ENCODE measurements around the gene FSTL4. TPM values are rescaled to one million over a fixed set of nuclear protein-coding genes. Genes with fewer than 3 reads are reported as not detected.

FSTL4 gene
- total RNA-seq, 1 experiment from 2014 or later, result not detected

DNA sequence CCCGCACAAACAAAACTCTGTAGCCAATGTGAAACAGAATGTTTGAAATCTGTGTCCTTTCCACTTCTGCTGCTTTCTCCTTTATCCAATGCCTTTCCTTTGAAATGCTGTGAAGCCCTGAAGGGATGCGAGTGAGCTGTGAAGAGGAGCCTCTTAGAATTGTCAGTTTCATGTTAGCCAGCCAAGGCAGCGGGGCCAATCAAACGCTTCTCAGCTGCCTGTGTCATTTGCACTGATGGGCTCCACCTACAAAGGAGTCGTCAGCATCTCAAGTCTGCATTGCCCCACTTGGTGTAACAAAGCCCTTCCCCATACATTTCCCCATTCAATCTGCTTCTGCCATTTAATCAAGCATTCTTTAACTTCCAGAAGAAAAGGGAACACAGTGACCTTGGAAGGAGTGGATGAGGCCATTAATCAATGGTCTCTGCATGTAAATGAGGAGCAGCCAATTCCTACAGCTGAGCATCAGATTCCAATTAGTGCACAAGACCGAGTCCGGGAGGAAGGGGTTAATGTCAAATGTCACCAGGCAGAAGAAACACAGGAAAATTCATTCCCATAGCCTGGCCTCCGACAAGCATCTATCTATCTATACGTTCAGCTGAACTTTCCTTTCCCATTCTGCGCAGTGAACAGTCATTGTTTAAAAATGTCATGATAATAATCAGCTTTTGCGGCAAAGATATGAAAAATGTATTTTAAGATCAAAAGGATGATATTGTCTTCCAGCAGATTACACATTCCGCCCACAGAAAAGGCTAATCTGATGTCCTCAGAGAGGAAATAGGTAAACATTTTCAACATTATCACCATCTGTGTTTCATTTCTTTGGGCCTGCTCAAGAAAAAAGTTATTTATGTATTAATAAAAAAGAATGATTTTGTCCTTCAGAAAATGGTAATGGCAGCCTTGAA is 154.6 kb downstream of the FSTL4 start:
- CTCF ChIA-PET, result interaction anchor here (0.6 kb wide), 1 partner anchor 9 kb away, joined by 3 read pairs; no protein-coding TSS in a partner anchor
- DNase-seq, result no peak
- peaks cover 77% of the 10 kb centered on the region for H3K27me3 Mint-ChIP-seq (ENCODE audit: unreplicated experiment)

DNA sequence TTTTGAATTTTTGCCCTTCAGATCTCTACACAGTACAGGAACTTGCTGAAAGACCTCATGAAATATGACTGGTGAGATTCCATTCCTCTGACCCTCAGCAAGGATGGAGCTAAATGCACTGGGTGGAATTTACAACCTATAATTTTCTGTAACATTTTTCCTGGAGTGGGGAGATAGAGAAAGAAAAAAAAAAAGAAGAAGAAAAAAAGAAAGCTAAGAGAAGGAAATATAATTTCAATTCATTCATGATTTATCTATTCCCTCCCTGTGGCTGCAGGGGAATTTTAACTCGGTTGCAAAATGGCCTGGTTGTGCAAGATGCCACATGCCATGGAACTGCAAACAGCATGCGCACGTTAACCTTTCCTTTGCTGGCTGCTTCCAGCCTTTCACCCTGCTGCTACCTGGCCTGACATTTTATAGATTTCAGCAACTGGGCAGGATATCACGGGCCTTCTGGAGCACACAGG is 155.4 kb downstream of the FSTL4 start:
- Mint-ChIP-seq H3K9me3 (ENCODE audit: low read depth, unreplicated experiment) (no peaks in the 10 kb centered on the region), H3K4me3 (ENCODE audit: low read depth, unreplicated experiment) (no peak overlapping the region), H3K27ac (ENCODE audit: unreplicated experiment) (no peak overlapping the region), H3K4me1 (ENCODE audit: low read depth, unreplicated experiment) (no peaks in the 10 kb centered on the region), H3K27me3 (ENCODE audit: unreplicated experiment) (peaks cover 77% of the 10 kb centered on the region), H3K36me3 (ENCODE audit: insufficient read depth, unreplicated experiment) (no peaks in the 10 kb centered on the region)
- CTCF ChIA-PET, result no interaction called here
- intact Hi-C loops (cut with micrococcal nuclease; ENCODE audit: unreplicated experiment), result no loop called here
- TF ChIP-seq, protein P1, sequence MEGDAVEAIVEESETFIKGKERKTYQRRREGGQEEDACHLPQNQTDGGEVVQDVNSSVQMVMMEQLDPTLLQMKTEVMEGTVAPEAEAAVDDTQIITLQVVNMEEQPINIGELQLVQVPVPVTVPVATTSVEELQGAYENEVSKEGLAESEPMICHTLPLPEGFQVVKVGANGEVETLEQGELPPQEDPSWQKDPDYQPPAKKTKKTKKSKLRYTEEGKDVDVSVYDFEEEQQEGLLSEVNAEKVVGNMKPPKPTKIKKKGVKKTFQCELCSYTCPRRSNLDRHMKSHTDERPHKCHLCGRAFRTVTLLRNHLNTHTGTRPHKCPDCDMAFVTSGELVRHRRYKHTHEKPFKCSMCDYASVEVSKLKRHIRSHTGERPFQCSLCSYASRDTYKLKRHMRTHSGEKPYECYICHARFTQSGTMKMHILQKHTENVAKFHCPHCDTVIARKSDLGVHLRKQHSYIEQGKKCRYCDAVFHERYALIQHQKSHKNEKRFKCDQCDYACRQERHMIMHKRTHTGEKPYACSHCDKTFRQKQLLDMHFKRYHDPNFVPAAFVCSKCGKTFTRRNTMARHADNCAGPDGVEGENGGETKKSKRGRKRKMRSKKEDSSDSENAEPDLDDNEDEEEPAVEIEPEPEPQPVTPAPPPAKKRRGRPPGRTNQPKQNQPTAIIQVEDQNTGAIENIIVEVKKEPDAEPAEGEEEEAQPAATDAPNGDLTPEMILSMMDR (IDR thresholded peaks at IDR 0.05; ENCODE audit: unreplicated experiment), result no peak
- DNase-seq, result no peak
- BruUV-seq (replicated peaks), result no TSS peak

More for the DNA sequence above, 154.6 kb downstream of the FSTL4 start:
- Mint-ChIP-seq H3K4me1 (ENCODE audit: low read depth, unreplicated experiment) (no peaks in the 10 kb centered on the region), H3K9me3 (ENCODE audit: low read depth, unreplicated experiment) (no peaks in the 10 kb centered on the region), H3K36me3 (ENCODE audit: insufficient read depth, unreplicated experiment) (no peaks in the 10 kb centered on the region), H3K4me3 (ENCODE audit: low read depth, unreplicated experiment) (no peak overlapping the region), H3K27ac (ENCODE audit: unreplicated experiment) (no peak overlapping the region)
- intact Hi-C loops (cut with micrococcal nuclease; ENCODE audit: unreplicated experiment), result no loop called here
- TF ChIP-seq, protein P1 (IDR thresholded peaks at IDR 0.05; ENCODE audit: unreplicated experiment), result no peak
- BruUV-seq (replicated peaks), result no TSS peak

DNA sequence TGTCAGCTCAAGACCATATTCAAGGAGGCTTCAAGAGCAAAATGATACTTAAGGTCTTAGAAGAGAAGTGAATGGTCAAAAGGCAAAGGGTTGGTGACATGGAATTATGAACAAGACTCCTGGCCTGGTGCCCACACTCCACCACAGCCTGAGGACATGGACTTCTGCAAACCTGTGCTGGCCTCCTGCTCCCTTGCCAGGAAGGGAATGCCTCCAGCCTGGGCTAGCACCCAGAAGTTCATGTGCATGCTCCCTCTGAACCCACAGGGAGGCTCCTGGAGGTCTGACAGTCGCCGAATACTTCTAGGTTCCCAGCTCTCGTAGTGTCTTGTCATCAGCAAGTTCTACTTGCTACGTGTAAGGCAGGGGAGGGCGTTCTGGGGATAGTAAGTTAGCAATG is 156.7 kb downstream of the FSTL4 start:
- Mint-ChIP-seq H3K27ac (ENCODE audit: unreplicated experiment) (no peak overlapping the region), H3K36me3 (ENCODE audit: insufficient read depth, unreplicated experiment) (no peaks in the 10 kb centered on the region), H3K27me3 (ENCODE audit: unreplicated experiment) (peaks cover 86% of the 10 kb centered on the region), H3K4me3 (ENCODE audit: low read depth, unreplicated experiment) (no peak overlapping the region), H3K4me1 (ENCODE audit: low read depth, unreplicated experiment) (no peaks in the 10 kb centered on the region), H3K9me3 (ENCODE audit: low read depth, unreplicated experiment) (no peaks in the 10 kb centered on the region)
- intact Hi-C loops (cut with micrococcal nuclease; ENCODE audit: unreplicated experiment), result no loop called here
- no TSS peak for BruUV-seq (replicated peaks)
- TF ChIP-seq, protein P1 (IDR thresholded peaks at IDR 0.05; ENCODE audit: unreplicated experiment), result no peak
- no peak for DNase-seq
- CTCF ChIA-PET, result no interaction called here

DNA sequence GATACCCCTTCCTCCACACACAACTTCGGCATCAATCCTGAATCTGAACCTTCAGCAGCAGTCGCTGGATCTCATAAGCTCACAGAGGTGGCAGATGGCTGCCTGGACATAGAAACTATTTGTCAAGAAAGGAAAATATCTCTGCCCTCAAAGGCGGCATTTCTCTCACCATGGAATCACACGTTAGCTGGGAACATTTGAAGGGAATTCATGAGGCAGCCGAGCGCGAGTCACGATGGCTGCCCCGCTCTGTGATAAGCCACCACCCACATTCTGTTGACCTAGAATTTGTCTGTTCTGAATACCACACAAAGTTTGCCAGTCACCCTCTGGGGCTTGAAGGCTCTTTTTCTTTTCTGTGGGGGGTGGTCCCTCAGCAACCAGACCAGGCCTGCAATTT is 157.9 kb downstream of the FSTL4 start:
- no peak overlapping the region for H3K4me3 Mint-ChIP-seq (ENCODE audit: low read depth, unreplicated experiment)
- CTCF ChIA-PET, result no interaction called here
- intact Hi-C loops (cut with micrococcal nuclease; ENCODE audit: unreplicated experiment), result no loop called here
- no peak for DNase-seq
- BruUV-seq (replicated peaks), result no TSS peak
- no peaks in the 10 kb centered on the region for H3K4me1 Mint-ChIP-seq (ENCODE audit: low read depth, unreplicated experiment)
- peaks cover 98% of the 10 kb centered on the region for H3K27me3 Mint-ChIP-seq (ENCODE audit: unreplicated experiment)
- no peaks in the 10 kb centered on the region for H3K36me3 Mint-ChIP-seq (ENCODE audit: insufficient read depth, unreplicated experiment)
- TF ChIP-seq, protein P1 (IDR thresholded peaks at IDR 0.05; ENCODE audit: unreplicated experiment), result no peak
- H3K9me3 Mint-ChIP-seq (ENCODE audit: low read depth, unreplicated experiment), result no peaks in the 10 kb centered on the region
- no peak overlapping the region for H3K27ac Mint-ChIP-seq (ENCODE audit: unreplicated experiment)
